CD4-positive, CD25-positive, alpha-beta regulatory T cell (primary cell): ENCODE results near the gene STK24. TPM values are rescaled to one million over a fixed set of nuclear protein-coding genes. Genes with fewer than 3 reads are reported as not detected.

Experiments used
- ATAC-seq, 2 donors: fragments of 150-1000 bp; cut with Tn5 transposase; one replicate each; pipeline ENCODE4 v1.10.0; 2021; ENCODE audit warnings: low read depth in 2 of 2, moderate number of reproducible peaks in 2 of 2, moderate library complexity in 1 of 2
- DNase-seq, 3 donors: peaks; one replicate each; pipeline versions ENCODE4 v3.0.0 to v3.0.0-alpha.2; 2012 to 2022; ENCODE audit warnings: mixed read lengths in 1 of 3
- H3K27ac ChIP-seq: one replicate; pipeline ENCODE4 v1.7.0; 2013; ENCODE audit warnings: mild to moderate bottlenecking, low read length; ENCODE audit not compliant: insufficient read depth, poor library complexity, severe bottlenecking
- H3K27me3 ChIP-seq: one replicate; pipeline ENCODE4 v1.7.0; 2013; ENCODE audit warnings: low read length; ENCODE audit not compliant: control insufficient read depth, insufficient read depth
- H3K36me3 ChIP-seq: one replicate; pipeline ENCODE4 v1.7.0; 2013; ENCODE audit warnings: mild to moderate bottlenecking, low read length, moderate library complexity; ENCODE audit not compliant: control insufficient read depth, insufficient read depth
- H3K4me1 ChIP-seq: 2 replicates; pipeline ENCODE4 v1.7.0; 2013; ENCODE audit warnings: mild to moderate bottlenecking, low read length; ENCODE audit not compliant: insufficient read depth, control insufficient read depth, poor library complexity, severe bottlenecking
- H3K4me3 ChIP-seq: one replicate; pipeline ENCODE4 v1.7.0; 2013; ENCODE audit warnings: low read depth, mild to moderate bottlenecking, low read length, moderate library complexity
- H3K9me3 ChIP-seq, 2 experiments: 1 replicate in 1 of 2; 2 replicates in 1 of 2; pipeline ENCODE4 v1.7.0; 2013; ENCODE audit warnings: low read length in 2 of 2, mild to moderate bottlenecking in 1 of 2, moderate library complexity in 1 of 2; ENCODE audit not compliant: control insufficient read depth in 2 of 2
- H3K27ac Mint-ChIP-seq, 3 donors: one replicate each; pipeline ENCODE4 v1.8.0; 2020 to 2022; ENCODE audit warnings: mild to moderate bottlenecking in 3 of 3, mixed read lengths in 3 of 3, moderate library complexity in 2 of 3
- H3K27me3 Mint-ChIP-seq: one replicate; pipeline ENCODE4 v1.8.0; 2022; ENCODE audit warnings: mild to moderate bottlenecking, mixed read lengths
- H3K36me3 Mint-ChIP-seq: one replicate; pipeline ENCODE4 v1.8.0; 2020; ENCODE audit warnings: mixed read lengths
- H3K4me1 Mint-ChIP-seq, 4 donors: one replicate each; pipeline ENCODE4 v1.8.0; 2020 to 2022; ENCODE audit warnings: mixed read lengths in 4 of 4, mild to moderate bottlenecking in 1 of 4
- H3K4me3 Mint-ChIP-seq, 4 donors: one replicate each; pipeline ENCODE4 v1.8.0; 2020 to 2022; ENCODE audit warnings: mild to moderate bottlenecking in 4 of 4, mixed read lengths in 4 of 4, moderate library complexity in 3 of 4
- H3K9me3 Mint-ChIP-seq, 7 donors: one replicate each; pipeline ENCODE4 v1.8.0; 2020 to 2022; ENCODE audit warnings: mixed read lengths in 7 of 7, mild to moderate bottlenecking in 3 of 7, moderate library complexity in 2 of 7
- polyA plus RNA-seq, 4 donors: library from polyadenylated mRNA; unstranded; fragments of 300-500 nt; fragmentation: Illumina TruSeq; gene quantifications; one replicate each; pipeline ENCODE4 v1.2.3, GENCODE V29; 2021
- total RNA-seq: library from RNA; stranded (reverse); gene quantifications from one replicate; pipeline ENCODE4 v1.2.3, GENCODE V29; 2022

Gene STK24
- total and polyA plus RNA-seq, 5 donors from 2014 or later, result 26.7 to 141 (median 54.1) TPM

DNA sequence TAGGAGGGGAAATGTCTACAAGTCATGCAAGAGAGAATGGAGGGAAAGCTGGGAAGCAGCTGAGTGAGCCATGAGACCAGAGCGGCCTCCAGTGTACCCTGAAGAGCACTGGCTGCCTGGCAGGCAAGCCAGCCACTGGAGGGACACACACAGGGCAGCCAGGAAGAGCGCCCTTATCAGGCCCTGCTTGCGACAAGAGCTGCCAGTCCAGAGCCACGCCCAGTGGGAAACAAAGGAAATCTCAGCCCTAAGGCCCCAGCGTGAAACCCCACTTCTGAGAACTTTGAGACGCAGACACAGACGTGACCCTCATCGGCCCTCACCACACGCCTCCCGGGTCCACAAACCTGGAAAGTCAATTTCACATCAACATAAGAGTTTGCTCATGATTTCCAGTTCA, 105.0 kb downstream of the STK24 start:
- Histone ChIP-seq H3K9me3 (no peaks in the 10 kb centered on the region), H3K27me3 (no peaks in the 10 kb centered on the region), H3K4me1 (peaks cover 14% of the 10 kb centered on the region), H3K36me3 (peaks cover 56% of the 10 kb centered on the region), H3K4me3 (no peak overlapping the region), H3K27ac (no peak overlapping the region)
- DNase-seq, result no peak
- H3K4me1 Mint-ChIP-seq, result peaks cover 8 to 37% (median 30%) of the 10 kb centered on the region in 4 donors
- no peak overlapping the region for H3K4me3 Mint-ChIP-seq
- H3K9me3 Mint-ChIP-seq, result peaks cover 0 to 1% (median 0%) of the 10 kb centered on the region in 7 donors
- peak overlapping the region; percentile 10 to 69 (median 61) for H3K27ac Mint-ChIP-seq
- H3K27me3 Mint-ChIP-seq, result no peaks in the 10 kb centered on the region
- peaks cover 36% of the 10 kb centered on the region for H3K36me3 Mint-ChIP-seq
- no peak for ATAC-seq

DNA sequence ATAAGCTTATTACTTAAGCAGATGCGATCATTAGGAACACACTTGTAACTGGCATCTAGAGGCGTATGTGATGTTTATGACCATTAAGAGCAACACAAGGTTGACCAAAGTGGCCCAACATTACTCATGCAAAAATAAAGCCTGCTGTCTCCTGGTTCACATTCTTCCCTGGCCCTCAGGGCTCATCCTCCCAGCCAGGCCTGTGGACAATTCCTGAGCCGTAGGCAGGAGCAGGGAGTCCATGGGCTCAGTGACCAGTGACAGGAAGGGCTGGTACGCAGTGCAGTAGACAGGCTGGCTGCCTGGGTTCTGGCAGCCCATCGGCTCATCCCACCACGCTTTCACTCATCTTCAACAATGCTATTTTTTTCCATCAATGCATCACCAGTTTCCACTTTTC, 106.0 kb downstream of the STK24 start:
- H3K4me1 Mint-ChIP-seq, result peaks cover under 1 to 31% (median 24%) of the 10 kb centered on the region in 4 donors
- peak overlapping the region in 2 of 3 donors; percentile 61 to 86 for H3K27ac Mint-ChIP-seq
- H3K4me3 Mint-ChIP-seq, result no peak overlapping the region

DNA sequence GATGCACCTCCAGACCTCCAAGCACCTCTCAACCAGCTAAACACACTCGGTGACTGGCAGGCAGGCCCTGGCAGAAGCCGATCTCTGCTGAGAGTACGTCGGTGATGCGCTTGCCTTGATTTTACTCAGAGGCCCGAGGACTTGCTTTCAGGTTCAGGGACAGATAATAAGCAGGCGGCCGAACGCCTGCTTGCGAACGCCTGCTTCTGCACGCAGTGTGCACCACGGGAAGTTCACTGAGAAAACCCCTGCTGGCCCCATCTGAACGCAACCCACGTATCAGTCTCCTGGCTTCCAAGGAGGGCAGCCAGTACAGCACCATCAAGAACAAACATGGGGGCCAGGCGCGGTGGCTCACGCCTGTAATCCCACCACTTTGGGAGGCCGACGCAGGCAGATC, 108.0 kb downstream of the STK24 start:
- Mint-ChIP-seq H3K36me3 (peaks cover 34% of the 10 kb centered on the region), H3K27me3 (no peaks in the 10 kb centered on the region), H3K4me1 (peaks cover 0 to 29% (median 22%) of the 10 kb centered on the region in 4 donors), H3K4me3 (peak overlapping the region in 1 of 4 donors; percentile 38), H3K27ac (peak overlapping the region in 1 of 3 donors; percentile 16), H3K9me3 (peaks cover 0 to 1% (median 0%) of the 10 kb centered on the region in 7 donors)
- no peak for DNase-seq
- Histone ChIP-seq H3K36me3 (peaks cover 68% of the 10 kb centered on the region), H3K27ac (no peak overlapping the region), H3K4me1 (no peaks in the 10 kb centered on the region), H3K4me3 (no peak overlapping the region), H3K27me3 (no peaks in the 10 kb centered on the region), H3K9me3 (no peaks in the 10 kb centered on the region)
- ATAC-seq, result no peak

More for the DNA sequence above, 106.0 kb downstream of the STK24 start:
- Mint-ChIP-seq H3K27me3 (no peaks in the 10 kb centered on the region), H3K9me3 (peaks cover 0 to 1% (median 0%) of the 10 kb centered on the region in 7 donors), H3K36me3 (peaks cover 32% of the 10 kb centered on the region)
- no peaks in the 10 kb centered on the region for H3K9me3 ChIP-seq
- no peak overlapping the region for H3K27ac ChIP-seq
- peaks cover 3% of the 10 kb centered on the region for H3K4me1 ChIP-seq
- no peaks in the 10 kb centered on the region for H3K27me3 ChIP-seq
- H3K36me3 ChIP-seq, result peaks cover 67% of the 10 kb centered on the region
- DNase-seq (no peak), ATAC-seq (no peak)
- no peak overlapping the region for H3K4me3 ChIP-seq

DNA sequence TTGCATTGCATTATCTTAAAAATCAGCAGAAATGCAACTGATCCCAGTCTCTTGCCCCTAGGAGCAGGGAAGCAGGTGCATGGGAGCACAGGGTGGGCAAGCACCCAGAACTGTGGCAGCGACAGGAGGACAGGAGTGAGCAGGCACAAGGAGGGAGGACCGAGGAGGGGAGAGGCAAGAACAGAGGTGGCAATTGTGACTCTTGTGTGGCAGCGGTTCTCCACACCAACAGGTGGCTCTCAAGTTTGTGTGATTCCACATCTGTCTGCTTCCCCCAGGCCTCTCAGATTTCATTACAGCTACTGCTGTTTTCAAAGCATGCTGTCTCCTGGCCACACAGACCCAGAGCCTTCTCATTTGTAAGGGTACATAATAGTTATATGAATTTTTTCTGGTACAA, 108.5 kb downstream of the STK24 start:
- DNase-seq (no peak), ATAC-seq (no peak)
- H3K4me3 Mint-ChIP-seq, result no peak overlapping the region
- H3K27me3 ChIP-seq, result no peaks in the 10 kb centered on the region
- no peaks in the 10 kb centered on the region for H3K4me1 ChIP-seq
- H3K27ac Mint-ChIP-seq, result peak overlapping the region in 2 of 3 donors; percentile 37 to 76
- H3K4me3 ChIP-seq, result no peak overlapping the region
- no peaks in the 10 kb centered on the region for H3K9me3 ChIP-seq
- H3K36me3 Mint-ChIP-seq, result peaks cover 34% of the 10 kb centered on the region
- no peaks in the 10 kb centered on the region for H3K27me3 Mint-ChIP-seq
- H3K27ac ChIP-seq, result no peak overlapping the region
- H3K36me3 ChIP-seq, result peaks cover 68% of the 10 kb centered on the region
- H3K4me1 Mint-ChIP-seq, result peaks cover 0 to 29% (median 21%) of the 10 kb centered on the region in 4 donors
- H3K9me3 Mint-ChIP-seq, result peaks cover 0 to 1% (median 0%) of the 10 kb centered on the region in 7 donors

- ATAC-seq (no peak), DNase-seq (no peak)
- Mint-ChIP-seq H3K27ac (peak overlapping the region in 2 of 3 donors; percentile 37 to 76), H3K27me3 (no peaks in the 10 kb centered on the region), H3K4me1 (peaks cover 0 to 29% (median 16%) of the 10 kb centered on the region in 4 donors), H3K36me3 (peaks cover 33% of the 10 kb centered on the region), H3K9me3 (no peaks in the 10 kb centered on the region), H3K4me3 (no peak overlapping the region)
- no peaks in the 10 kb centered on the region for H3K4me1 ChIP-seq
- H3K36me3 ChIP-seq, result peaks cover 75% of the 10 kb centered on the region
- no peaks in the 10 kb centered on the region for H3K9me3 ChIP-seq
- H3K4me3 ChIP-seq, result no peak overlapping the region
- no peak overlapping the region for H3K27ac ChIP-seq
- H3K27me3 ChIP-seq, result no peaks in the 10 kb centered on the region
Measured at GRCh38 chr13:98467263-98467985, 109.5 kb downstream of the STK24 start.

DNA sequence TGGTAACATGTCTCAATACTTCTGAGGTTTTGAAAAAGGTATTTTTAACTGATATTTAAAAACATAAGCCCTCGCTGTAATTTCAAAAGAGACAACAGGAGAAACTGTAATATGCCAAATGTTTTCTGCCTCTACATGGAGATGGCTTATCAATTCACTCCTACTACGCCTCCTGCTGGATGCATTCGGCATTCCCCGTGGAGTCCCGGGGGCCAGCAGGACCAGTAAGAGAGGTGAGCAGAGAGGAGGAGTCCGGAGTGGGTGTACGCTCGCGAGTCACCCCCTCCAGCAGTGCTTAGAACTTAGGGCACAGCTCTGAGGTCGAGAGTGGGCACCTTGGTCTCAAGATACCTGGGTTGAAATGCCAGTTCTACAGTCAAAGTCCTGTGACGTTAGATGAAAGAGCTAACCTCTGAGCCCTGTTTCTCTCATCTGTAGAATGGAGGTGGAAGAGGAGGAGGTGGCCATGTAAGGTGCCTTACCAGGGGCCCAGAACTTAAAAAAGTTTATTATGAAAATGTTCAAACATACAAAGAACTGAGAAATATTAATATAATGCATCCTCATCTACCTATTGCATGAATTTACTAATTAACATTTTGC, 110.2 kb downstream of the STK24 start:
- Mint-ChIP-seq H3K27ac (peak overlapping the region in 2 of 3 donors; percentile 26 to 44), H3K4me3 (no peak overlapping the region), H3K9me3 (no peaks in the 10 kb centered on the region), H3K36me3 (peaks cover 27% of the 10 kb centered on the region), H3K4me1 (peaks cover 0 to 25% (median 14%) of the 10 kb centered on the region in 4 donors), H3K27me3 (no peaks in the 10 kb centered on the region)
- Histone ChIP-seq H3K36me3 (peaks cover 77% of the 10 kb centered on the region), H3K4me1 (no peaks in the 10 kb centered on the region), H3K9me3 (no peaks in the 10 kb centered on the region), H3K27ac (no peak overlapping the region), H3K4me3 (no peak overlapping the region), H3K27me3 (no peaks in the 10 kb centered on the region)
- ATAC-seq (peak in 1 of 2 donors; percentile 36), DNase-seq (peak in 1 of 3 donors; percentile 21)

DNA sequence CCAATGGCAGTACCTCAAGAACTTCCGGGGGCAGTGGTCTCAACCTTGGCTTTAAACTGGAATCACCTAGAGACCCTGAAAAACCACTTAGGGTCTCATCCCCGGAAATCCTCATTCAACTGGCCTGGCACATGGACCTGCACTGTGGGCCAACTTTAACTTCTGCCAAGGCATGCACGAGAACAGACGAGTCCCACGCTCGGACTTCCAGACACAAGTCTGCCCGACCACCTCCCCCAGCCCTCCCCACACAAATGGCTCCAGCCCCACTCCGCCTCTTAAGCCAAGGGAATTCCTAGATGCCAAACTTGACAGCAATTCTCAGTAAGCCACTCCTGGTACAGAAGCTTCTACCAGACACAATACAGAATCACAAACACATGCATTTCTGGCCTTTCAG, 114.0 kb downstream of the STK24 start:
- no peak overlapping the region for H3K4me3 ChIP-seq
- H3K36me3 Mint-ChIP-seq, result peaks cover 26% of the 10 kb centered on the region
- no peaks in the 10 kb centered on the region for H3K27me3 Mint-ChIP-seq
- ATAC-seq (no peak), DNase-seq (no peak)
- H3K27ac Mint-ChIP-seq, result peak overlapping the region in 2 of 3 donors; percentile 61 to 81
- no peaks in the 10 kb centered on the region for H3K9me3 Mint-ChIP-seq
- H3K4me1 Mint-ChIP-seq, result peaks cover 0 to 18% (median 7%) of the 10 kb centered on the region in 4 donors
- H3K9me3 ChIP-seq, result no peaks in the 10 kb centered on the region
- no peaks in the 10 kb centered on the region for H3K4me1 ChIP-seq
- H3K27ac ChIP-seq, result no peak overlapping the region
- peaks cover 91% of the 10 kb centered on the region for H3K36me3 ChIP-seq
- H3K4me3 Mint-ChIP-seq, result peak overlapping the region in 1 of 4 donors; percentile 61
- H3K27me3 ChIP-seq, result no peaks in the 10 kb centered on the region
